MM.1S (cell line): Measurements from ENCODE around the gene STK32B.
"Not testable (repeated sequence)": the region's sequence is repeated elsewhere in the genome, so short reads cannot be mapped to it uniquely, and the experiment has no call there.

Experiments used
- DNase-seq: peaks from one replicate; pipeline ENCODE4 v3.0.0-alpha.2; 2015
- H2AFZ ChIP-seq: fragments of 300-600 bp; sonication (generic); 2 replicates; pipeline ENCODE4 v1.6.0; 2016; ENCODE audit warnings: antibody characterized with exemption, low read length
- H3F3A ChIP-seq: fragments of 300-600 bp; sonication (generic); 2 replicates; pipeline ENCODE4 v1.6.1; 2016; ENCODE audit warnings: mild to moderate bottlenecking, antibody characterized with exemption, low read length, moderate library complexity, mixed read lengths; ENCODE audit not compliant: insufficient read depth
- H3K27ac ChIP-seq: fragments of 300-600 bp; sonication (generic); 2 replicates; pipeline ENCODE4 v1.5.1; 2016; ENCODE audit warnings: mild to moderate bottlenecking, low read length
- H3K27me3 ChIP-seq: fragments of 300-600 bp; sonication (generic); replicated peaks from 2 replicates; pipeline ENCODE4 v1.6.0; 2016; ENCODE audit warnings: low read length; ENCODE audit not compliant: insufficient read depth
- H3K36me3 ChIP-seq: fragments of 300-600 bp; sonication (generic); replicated peaks from 2 replicates; pipeline ENCODE4 v1.6.1; 2016; ENCODE audit warnings: mild to moderate bottlenecking, low read length, mixed read lengths; ENCODE audit not compliant: insufficient read depth
- H3K4me1 ChIP-seq: fragments of 300-600 bp; sonication (generic); 2 replicates; pipeline ENCODE4 v1.6.1; 2016; ENCODE audit warnings: low read length, mixed read lengths
- H3K4me2 ChIP-seq: fragments of 300-600 bp; sonication (generic); 2 replicates; pipeline ENCODE4 v1.6.0; 2016; ENCODE audit warnings: low read depth, low read length
- H3K4me3 ChIP-seq: fragments of 300-600 bp; sonication (generic); 2 replicates; pipeline ENCODE4 v1.5.1; 2016; ENCODE audit warnings: low read length, mixed read lengths
- H3K79me2 ChIP-seq: fragments of 300-600 bp; sonication (generic); 2 replicates; pipeline ENCODE4 v1.6.1; 2016; ENCODE audit warnings: mixed run types, low read length, mixed read lengths
- H3K9ac ChIP-seq: fragments of 300-600 bp; sonication (generic); 2 replicates; pipeline ENCODE4 v1.6.1; 2016; ENCODE audit warnings: low read length, mixed read lengths
- H3K9me2 ChIP-seq: fragments of 300-600 bp; sonication (generic); replicated peaks from 2 replicates; pipeline ENCODE4 v1.6.1; 2016; ENCODE audit warnings: mild to moderate bottlenecking, low read length, mixed read lengths; ENCODE audit not compliant: insufficient read depth
- H3K9me3 ChIP-seq: fragments of 300-600 bp; sonication (generic); replicated peaks from 2 replicates; pipeline ENCODE4 v1.6.1; 2016; ENCODE audit warnings: mild to moderate bottlenecking, low read length, mixed read lengths; ENCODE audit not compliant: insufficient read depth
- H4K20me1 ChIP-seq: fragments of 300-600 bp; sonication (generic); 2 replicates; pipeline ENCODE4 v1.6.1; 2016; ENCODE audit warnings: mild to moderate bottlenecking, low read length, moderate library complexity, mixed read lengths; ENCODE audit not compliant: insufficient read depth
- CTCF ChIP-seq: fragments of 300-600 bp; sonication (generic); IDR thresholded peaks from 2 replicates; pipeline ENCODE4 v1.5.1; 2016; ENCODE audit warnings: antibody characterized with exemption, low read length, mixed read lengths
- EZH2 ChIP-seq: fragments of 300-600 bp; sonication (generic); optimal IDR thresholded peaks from 2 replicates; pipeline ENCODE3; 2017; ENCODE audit warnings: low read depth, mild to moderate bottlenecking, antibody characterized with exemption, low read length, mixed read lengths
- EZH2phosphoT487 ChIP-seq: fragments of 300-600 bp; sonication (generic); IDR thresholded peaks from 2 replicates; pipeline ENCODE4 v1.6.1; 2018; ENCODE audit warnings: antibody characterized with exemption, low read length

The STK32B gene

GRCh38 chr4:5055411-5055810 lies 4.1 kb downstream of the STK32B start:
- no peak for TF ChIP-seq CTCF
- Histone ChIP-seq H2AFZ (no peak overlapping the region), H3K4me2 (no peak overlapping the region), H3K79me2 (no peaks in the 10 kb centered on the region), H3K27ac (no peak overlapping the region), H3F3A (no peaks in the 10 kb centered on the region), H3K27me3 (no peaks in the 10 kb centered on the region), H4K20me1 (no peaks in the 10 kb centered on the region), H3K4me1 (no peaks in the 10 kb centered on the region), H3K9ac (no peak overlapping the region), H3K36me3 (no peaks in the 10 kb centered on the region), H3K4me3 (no peak overlapping the region), H3K9me3 (no peaks in the 10 kb centered on the region), H3K9me2 (no peaks in the 10 kb centered on the region)
- no peak for DNase-seq

- H3K27me3 ChIP-seq = no peaks in the 10 kb centered on the region
- no peaks in the 10 kb centered on the region for H3K36me3 ChIP-seq
- H3K27ac ChIP-seq = no peak overlapping the region
- TF ChIP-seq EZH2 (no peak), EZH2phosphoT487 (no peak), CTCF (no peak)
- H3K79me2 ChIP-seq = no peaks in the 10 kb centered on the region
- H3K4me1 ChIP-seq = no peaks in the 10 kb centered on the region
- no peaks in the 10 kb centered on the region for H4K20me1 ChIP-seq
- H3K4me2 ChIP-seq = no peak overlapping the region
- no peaks in the 10 kb centered on the region; the same call in 1 of the 2 replicates for H3K9me3 ChIP-seq
- H3F3A ChIP-seq = no peaks in the 10 kb centered on the region
- no peak for DNase-seq
- no peak overlapping the region for H2AFZ ChIP-seq
- H3K9me2 ChIP-seq = no peaks in the 10 kb centered on the region
- H3K4me3 ChIP-seq = no peak overlapping the region
- H3K9ac ChIP-seq = no peak overlapping the region
These were observed 14.8 kb downstream of the STK32B start for GRCh38 chr4:5066101-5066500.

GRCh38 chr4:5066968-5067367 lies 15.7 kb downstream of the STK32B start:
- H3K9me2 ChIP-seq, H3K79me2 ChIP-seq, H3F3A ChIP-seq, H3K9me3 ChIP-seq, H3K27me3 ChIP-seq, H3K9ac ChIP-seq, H3K4me1 ChIP-seq, H2AFZ ChIP-seq, H3K4me2 ChIP-seq, H4K20me1 ChIP-seq, H3K36me3 ChIP-seq, H3K4me3 ChIP-seq, DNase-seq, H3K27ac ChIP-seq: not testable (repeated sequence)

GRCh38 chr4:5067908-5068307 lies 16.6 kb downstream of the STK32B start:
- no peak overlapping the region for H3K9ac ChIP-seq
- no peaks in the 10 kb centered on the region for H3K9me2 ChIP-seq
- H2AFZ ChIP-seq = no peak overlapping the region
- no peaks in the 10 kb centered on the region for H3K36me3 ChIP-seq
- H3K9me3 ChIP-seq = no peaks in the 10 kb centered on the region
- no peaks in the 10 kb centered on the region for H3K27me3 ChIP-seq
- H3K4me3 ChIP-seq = no peak overlapping the region
- no peaks in the 10 kb centered on the region for H3K4me1 ChIP-seq
- H3K4me2 ChIP-seq = no peak overlapping the region
- no peaks in the 10 kb centered on the region for H4K20me1 ChIP-seq
- no peak overlapping the region for H3K27ac ChIP-seq
- no peaks in the 10 kb centered on the region for H3K79me2 ChIP-seq
- TF ChIP-seq EZH2phosphoT487 = no peak
- no peak for TF ChIP-seq CTCF
- TF ChIP-seq EZH2 = no peak
- no peaks in the 10 kb centered on the region for H3F3A ChIP-seq
- DNase-seq = no peak
